Ishikawa (cell line): Measurements from ENCODE around the gene B4GALNT4.
A peak's percentile ranks its signal among the peaks of the same experiment; 100 is the strongest.

Source experiments
- CEBPB ChIP-seq: IDR thresholded peaks from 2 replicates; pipeline ENCODE4 v1.6.1; 2012
- CREB1 ChIP-seq: IDR thresholded peaks from 2 replicates; pipeline ENCODE4 v1.6.1; 2012; ENCODE audit warnings: low read depth
- EGR1 ChIP-seq: IDR thresholded peaks from 2 replicates; pipeline ENCODE4 v1.6.1; 2012
- EP300 ChIP-seq: IDR thresholded peaks from 2 replicates; pipeline ENCODE4 v1.6.1; 2012; ENCODE audit warnings: borderline replicate concordance
- FOXM1 ChIP-seq: IDR thresholded peaks from 2 replicates; pipeline ENCODE4 v1.6.1; 2012; ENCODE audit warnings: low read depth, borderline replicate concordance
- NFIC ChIP-seq: IDR thresholded peaks from 2 replicates; pipeline ENCODE4 v1.6.1; 2012
- RAD21 ChIP-seq: IDR thresholded peaks from 2 replicates; pipeline ENCODE4 v1.6.1; 2012; ENCODE audit warnings: low read depth
- TAF1 ChIP-seq: IDR thresholded peaks from 2 replicates; pipeline ENCODE4 v1.6.1; 2012; ENCODE audit warnings: low read depth, mild to moderate bottlenecking
- TCF12 ChIP-seq: IDR thresholded peaks from 2 replicates; pipeline ENCODE4 v1.6.1; 2012; ENCODE audit warnings: low read depth
- TEAD4 ChIP-seq: IDR thresholded peaks from 2 replicates; pipeline ENCODE4 v1.6.1; 2012
- YY1 ChIP-seq: IDR thresholded peaks from 2 replicates; pipeline ENCODE4 v1.6.1; 2012; ENCODE audit warnings: low read depth
- ZBTB7A ChIP-seq: IDR thresholded peaks from 2 replicates; pipeline ENCODE4 v1.6.1; 2012; ENCODE audit warnings: low read depth
- TF ChIP-seq, protein P1 (sequence below): IDR thresholded peaks from 2 replicates; pipeline ENCODE4 v1.6.1; 2012
- TF ChIP-seq, protein P2 (sequence below): IDR thresholded peaks from 2 replicates; pipeline ENCODE4 v1.6.1; 2012; ENCODE audit warnings: low read depth, mild to moderate bottlenecking
- TF ChIP-seq, protein P3 (sequence below): IDR thresholded peaks from 2 replicates; pipeline ENCODE4 v1.6.1; 2012

Gene B4GALNT4

DNA sequence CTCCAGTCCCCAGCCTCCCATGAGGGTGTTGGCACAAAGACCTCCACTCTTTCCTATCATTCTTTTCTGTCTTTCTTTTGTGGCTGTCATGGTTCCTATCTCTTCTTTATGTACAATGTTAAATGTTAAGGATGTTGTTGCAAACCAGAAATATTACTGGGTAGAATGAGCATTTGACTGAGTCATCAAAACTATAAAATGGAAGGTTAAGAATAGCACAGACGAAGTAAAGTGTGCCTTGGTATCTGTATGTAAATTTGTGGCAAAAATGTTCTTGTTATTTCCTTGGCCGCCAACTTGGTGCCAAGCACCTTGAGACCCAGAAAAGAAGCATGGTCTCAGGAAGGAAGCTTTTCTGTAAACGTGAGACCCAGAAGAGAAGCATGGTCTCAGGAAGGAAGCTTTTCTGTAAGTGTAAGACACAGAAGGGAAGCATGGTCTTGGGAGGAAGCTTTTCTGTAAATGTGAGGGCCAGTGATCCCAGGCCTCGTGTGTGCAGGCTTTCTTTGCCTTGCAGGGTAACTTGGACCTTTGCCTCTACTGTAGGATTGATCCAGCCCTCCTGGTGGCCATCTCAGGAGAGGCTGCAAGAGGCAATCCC is 18.0 kb downstream of the B4GALNT4 start:
- TF ChIP-seq FOXM1 (no peak), ZBTB7A (no peak), TCF12 (no peak), EGR1 (no peak)

DNA sequence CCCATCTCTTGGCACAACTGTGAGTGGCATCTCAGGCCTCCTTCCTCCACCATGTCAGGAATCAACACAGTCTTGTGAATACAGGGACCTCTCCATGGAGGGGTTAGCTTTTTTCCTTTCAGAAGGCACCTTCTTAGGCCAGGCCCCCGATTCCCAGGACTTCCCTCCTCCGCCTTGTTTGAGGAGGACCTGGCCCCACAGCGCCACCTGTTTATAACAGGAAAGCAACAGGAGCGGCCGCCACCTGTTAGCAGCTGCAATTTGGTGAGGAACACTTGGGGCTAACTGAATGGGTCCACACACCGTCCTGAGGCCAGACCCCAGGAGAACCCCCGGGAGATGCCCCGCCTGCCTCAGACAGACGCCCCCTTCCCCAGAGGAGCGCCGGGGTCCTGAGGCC is 20.9 kb downstream of the B4GALNT4 start:
- no peak for TF ChIP-seq TEAD4
- TF ChIP-seq EP300 = no peak
- TF ChIP-seq FOXM1 = no peak
- no peak for TF ChIP-seq CEBPB
- TF ChIP-seq RAD21 = 0 out of 2 replicates have a peak, but pooled peaks have one; percentile 20
- no peak for TF ChIP-seq TCF12
- TF ChIP-seq TAF1 = no peak
- TF ChIP-seq, protein P1, sequence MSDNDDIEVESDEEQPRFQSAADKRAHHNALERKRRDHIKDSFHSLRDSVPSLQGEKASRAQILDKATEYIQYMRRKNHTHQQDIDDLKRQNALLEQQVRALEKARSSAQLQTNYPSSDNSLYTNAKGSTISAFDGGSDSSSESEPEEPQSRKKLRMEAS = no peak

DNA sequence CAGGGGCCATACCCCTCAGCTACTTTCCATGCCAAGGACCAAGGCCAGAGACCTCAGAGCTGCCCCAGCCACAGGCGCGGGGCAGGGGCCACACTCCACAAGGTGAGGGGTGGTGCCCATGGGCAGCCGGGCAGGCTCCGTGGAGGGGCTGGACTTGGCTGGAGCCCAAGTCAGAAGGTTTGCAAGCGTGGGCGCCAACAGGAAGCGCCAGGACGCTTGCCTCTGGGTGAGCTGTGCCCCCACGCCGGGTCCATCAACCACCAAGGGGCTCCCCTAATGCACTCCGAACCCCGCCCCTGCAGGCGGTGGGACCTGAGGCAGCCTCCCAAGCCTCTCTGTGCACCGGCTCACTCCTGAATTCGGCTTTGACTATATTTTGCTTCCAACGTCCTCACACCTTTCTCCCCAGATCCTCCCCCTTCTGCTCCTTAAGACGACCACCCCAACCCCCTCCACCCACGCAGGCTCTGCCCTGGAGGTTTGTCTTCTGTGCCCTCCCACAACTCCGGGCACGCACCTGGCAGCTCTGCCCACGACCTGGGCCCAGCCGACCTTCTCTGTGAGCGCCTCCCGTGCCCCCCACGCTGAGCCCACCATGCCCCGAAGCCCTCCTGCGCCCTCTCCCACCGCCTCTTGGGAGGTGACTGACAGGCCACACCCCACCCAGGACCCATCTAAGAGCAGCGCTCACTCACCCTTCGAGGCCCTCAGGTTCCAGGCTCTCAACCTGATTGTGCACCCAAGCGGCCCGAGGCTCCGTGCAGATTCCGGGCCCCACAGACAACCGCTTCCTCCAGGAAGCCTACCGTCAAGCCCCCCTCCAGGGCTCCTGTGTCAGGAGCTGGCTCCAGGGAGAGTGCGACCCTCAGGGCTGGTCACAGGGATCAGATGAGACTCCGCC is 22.1 kb downstream of the B4GALNT4 start:
- TF ChIP-seq EP300 = no peak
- no peak for TF ChIP-seq RAD21
- TF ChIP-seq, protein P2, sequence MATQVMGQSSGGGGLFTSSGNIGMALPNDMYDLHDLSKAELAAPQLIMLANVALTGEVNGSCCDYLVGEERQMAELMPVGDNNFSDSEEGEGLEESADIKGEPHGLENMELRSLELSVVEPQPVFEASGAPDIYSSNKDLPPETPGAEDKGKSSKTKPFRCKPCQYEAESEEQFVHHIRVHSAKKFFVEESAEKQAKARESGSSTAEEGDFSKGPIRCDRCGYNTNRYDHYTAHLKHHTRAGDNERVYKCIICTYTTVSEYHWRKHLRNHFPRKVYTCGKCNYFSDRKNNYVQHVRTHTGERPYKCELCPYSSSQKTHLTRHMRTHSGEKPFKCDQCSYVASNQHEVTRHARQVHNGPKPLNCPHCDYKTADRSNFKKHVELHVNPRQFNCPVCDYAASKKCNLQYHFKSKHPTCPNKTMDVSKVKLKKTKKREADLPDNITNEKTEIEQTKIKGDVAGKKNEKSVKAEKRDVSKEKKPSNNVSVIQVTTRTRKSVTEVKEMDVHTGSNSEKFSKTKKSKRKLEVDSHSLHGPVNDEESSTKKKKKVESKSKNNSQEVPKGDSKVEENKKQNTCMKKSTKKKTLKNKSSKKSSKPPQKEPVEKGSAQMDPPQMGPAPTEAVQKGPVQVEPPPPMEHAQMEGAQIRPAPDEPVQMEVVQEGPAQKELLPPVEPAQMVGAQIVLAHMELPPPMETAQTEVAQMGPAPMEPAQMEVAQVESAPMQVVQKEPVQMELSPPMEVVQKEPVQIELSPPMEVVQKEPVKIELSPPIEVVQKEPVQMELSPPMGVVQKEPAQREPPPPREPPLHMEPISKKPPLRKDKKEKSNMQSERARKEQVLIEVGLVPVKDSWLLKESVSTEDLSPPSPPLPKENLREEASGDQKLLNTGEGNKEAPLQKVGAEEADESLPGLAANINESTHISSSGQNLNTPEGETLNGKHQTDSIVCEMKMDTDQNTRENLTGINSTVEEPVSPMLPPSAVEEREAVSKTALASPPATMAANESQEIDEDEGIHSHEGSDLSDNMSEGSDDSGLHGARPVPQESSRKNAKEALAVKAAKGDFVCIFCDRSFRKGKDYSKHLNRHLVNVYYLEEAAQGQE = no peak
- TF ChIP-seq TEAD4 = no peak
- TF ChIP-seq EGR1 = peak; percentile 34; the same call in 1 of the 2 replicates
- no peak for TF ChIP-seq YY1
- TF ChIP-seq CREB1 = no peak
- no peak for TF ChIP-seq TAF1
- peak; percentile 45; the same call in 1 of the 2 replicates for TF ChIP-seq ZBTB7A
- TF ChIP-seq, protein P1 = no peak

DNA sequence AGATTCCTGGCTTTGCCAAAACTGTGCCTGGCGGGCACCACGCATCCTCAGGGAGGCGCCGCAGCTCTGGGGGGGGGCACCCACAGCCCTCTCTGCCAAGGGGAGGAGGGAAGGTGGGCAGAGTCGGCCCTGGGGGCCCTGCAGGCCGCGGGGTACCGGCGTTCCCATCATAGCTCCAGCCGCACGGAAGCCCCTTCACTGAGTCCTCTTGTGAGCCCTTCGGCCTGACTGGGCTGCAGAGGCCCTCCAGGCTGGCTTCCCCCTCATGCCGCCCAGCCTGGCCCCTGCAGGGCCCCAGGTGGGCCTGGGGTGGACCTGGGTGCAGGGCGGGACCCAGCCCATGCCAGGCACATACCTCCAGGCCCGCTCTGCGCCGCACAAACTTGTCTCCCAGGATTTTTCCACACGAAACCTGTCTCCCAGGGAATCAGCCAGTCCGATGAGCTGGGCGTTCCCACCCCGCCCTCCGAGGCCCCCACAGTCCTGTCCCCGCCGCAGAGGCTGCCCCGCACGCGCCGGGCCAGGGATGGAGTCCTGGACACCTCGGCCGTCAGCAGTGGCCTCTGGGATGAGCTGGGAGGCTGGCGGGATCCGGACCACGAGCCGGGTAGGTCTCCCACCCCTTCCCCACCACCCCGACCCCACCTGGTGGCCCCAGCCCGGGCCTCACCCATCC is 22.9 kb downstream of the B4GALNT4 start:
- TF ChIP-seq TAF1 (no peak), RAD21 (no peak), TEAD4 (no peak), ZBTB7A (no peak), CREB1 (no peak), YY1 (no peak), NFIC (no peak), FOXM1 (no peak), CEBPB (no peak), EP300 (no peak), TCF12 (no peak), EGR1 (no peak)
- TF ChIP-seq, protein P1 = no peak
- TF ChIP-seq, protein P3, sequence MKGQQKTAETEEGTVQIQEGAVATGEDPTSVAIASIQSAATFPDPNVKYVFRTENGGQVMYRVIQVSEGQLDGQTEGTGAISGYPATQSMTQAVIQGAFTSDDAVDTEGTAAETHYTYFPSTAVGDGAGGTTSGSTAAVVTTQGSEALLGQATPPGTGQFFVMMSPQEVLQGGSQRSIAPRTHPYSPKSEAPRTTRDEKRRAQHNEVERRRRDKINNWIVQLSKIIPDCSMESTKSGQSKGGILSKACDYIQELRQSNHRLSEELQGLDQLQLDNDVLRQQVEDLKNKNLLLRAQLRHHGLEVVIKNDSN = no peak
- TF ChIP-seq, protein P2 = no peak

DNA sequence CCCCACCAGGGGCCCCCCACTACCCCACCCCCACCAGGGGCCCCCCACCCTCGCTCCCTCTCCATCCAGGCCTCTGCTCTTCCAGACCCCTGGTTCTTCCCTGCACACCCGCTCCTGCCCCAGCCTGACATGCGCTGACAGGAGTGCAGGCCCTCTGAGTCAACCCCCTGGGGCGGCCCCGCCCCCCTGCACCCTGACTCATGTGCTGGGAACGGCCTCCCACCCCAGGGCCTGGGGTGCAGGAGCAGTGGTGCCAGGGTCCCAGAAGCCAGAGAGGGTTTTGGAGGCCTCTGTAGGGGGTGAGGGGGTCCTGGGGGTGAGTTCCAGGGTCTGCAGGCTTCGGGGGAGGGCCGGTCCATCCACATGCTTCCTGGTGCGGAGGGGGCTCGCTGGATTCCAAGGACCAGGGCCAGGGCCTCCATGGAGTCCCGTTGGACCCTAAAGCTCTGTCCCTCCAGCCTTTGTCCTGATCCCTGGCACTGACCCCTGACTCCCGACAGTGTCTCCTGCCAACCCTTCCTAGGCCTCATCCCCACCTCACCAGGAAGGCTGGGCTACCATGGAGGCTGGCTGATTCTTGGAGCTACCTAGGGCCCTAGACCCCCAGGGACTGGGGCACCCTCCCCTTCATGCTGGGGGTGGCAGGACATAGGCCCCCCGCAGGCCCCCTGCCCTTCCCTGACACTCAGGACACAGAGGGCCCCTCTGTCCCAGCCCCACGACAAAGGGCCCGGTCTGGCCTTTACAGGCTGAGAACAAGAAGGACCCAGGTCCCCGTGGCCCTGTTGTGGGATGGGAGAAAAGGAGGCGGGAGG is 24.1 kb downstream of the B4GALNT4 start:
- peak; percentile 75; the same call in 1 of the 2 replicates for TF ChIP-seq ZBTB7A
- TF ChIP-seq YY1 = no peak
- TF ChIP-seq RAD21 = no peak
- TF ChIP-seq, protein P1 = no peak
- no peak for TF ChIP-seq EGR1
- no peak; the same call in 1 of the 2 replicates for TF ChIP-seq TCF12
- no peak for TF ChIP-seq NFIC
- no peak for TF ChIP-seq TEAD4
- TF ChIP-seq EP300 = 0 out of 2 replicates have a peak, but pooled peaks have one; percentile 9
- TF ChIP-seq CREB1 = no peak
- TF ChIP-seq CEBPB = no peak
- TF ChIP-seq, protein P3 = no peak
- TF ChIP-seq, protein P2 = no peak
- TF ChIP-seq FOXM1 = no peak
- TF ChIP-seq TAF1 = no peak; the same call in 1 of the 2 replicates
